ENCODE measurements around the gene FBXL14.

The FBXL14 gene

GRCh38 chr12:1590221-1590979, 4.0 kb downstream of the FBXL14 start:
- no peak for TF ChIP-seq CTCF (IDR thresholded peaks at IDR 0.05; ENCODE audit: low read depth, low read length, missing control alignments)
- H3K4me3 ChIP-seq (replicated peaks; ENCODE audit: low read depth, low read length): peak overlapping the region; percentile 73
- no peak for DNase-seq (ENCODE audit: extremely low read depth, low read depth)

DNA sequence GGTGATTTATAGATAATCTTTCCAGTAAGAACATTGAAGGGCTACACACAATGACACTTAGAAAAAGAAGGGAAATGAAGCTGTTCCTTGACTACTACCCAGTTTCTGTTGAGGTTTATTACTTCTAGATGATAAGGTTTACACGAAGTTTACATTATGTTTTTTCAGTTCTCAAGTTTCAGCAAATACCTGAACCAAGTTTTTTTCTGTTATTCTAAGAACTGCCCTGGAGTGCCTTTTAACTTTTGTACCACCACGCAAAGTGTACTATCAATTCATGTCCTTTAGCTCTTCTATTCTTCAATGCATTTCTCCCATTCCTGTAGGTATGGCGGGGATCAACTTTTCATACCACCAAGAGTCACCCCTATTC, 5.8 kb downstream of the FBXL14 start:
- TF ChIP-seq CTCF (IDR thresholded peaks at IDR 0.05; ENCODE audit: low read depth, low read length, missing control alignments): no peak
- no peak overlapping the region for H3K4me3 ChIP-seq (replicated peaks; ENCODE audit: low read depth, low read length)
- no peak for DNase-seq (ENCODE audit: extremely low read depth, low read depth)

GRCh38 chr12:1587927-1588574, 6.3 kb downstream of the FBXL14 start:
- no peak for DNase-seq (ENCODE audit: extremely low read depth, low read depth)
- H3K4me3 ChIP-seq (replicated peaks; ENCODE audit: low read depth, low read length): no peak overlapping the region
- TF ChIP-seq CTCF (IDR thresholded peaks at IDR 0.05; ENCODE audit: low read depth, low read length, missing control alignments): no peak

DNA sequence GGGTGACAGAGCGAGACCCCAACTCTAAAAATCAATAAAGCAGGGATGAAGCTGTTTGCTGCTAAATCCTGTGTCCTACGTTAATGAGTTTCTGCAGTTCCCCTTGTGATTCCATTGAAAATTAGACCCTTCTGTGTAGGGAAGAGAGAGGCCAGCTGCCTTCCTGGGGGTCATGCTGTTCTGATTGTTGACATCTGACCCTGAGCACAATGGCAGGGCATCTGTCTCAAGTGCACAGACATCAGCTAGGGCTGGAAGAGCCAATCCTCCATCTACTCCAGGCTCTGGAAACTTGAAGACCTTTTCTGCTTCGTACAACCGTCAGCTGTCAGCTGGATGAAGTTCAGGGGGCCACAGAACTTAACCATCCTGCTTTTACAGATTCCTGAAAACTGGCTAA, 10.1 kb downstream of the FBXL14 start:
- H3K4me3 ChIP-seq (replicated peaks; ENCODE audit: low read depth, low read length): no peak overlapping the region
- no peak for DNase-seq (ENCODE audit: extremely low read depth, low read depth)
- no peak for TF ChIP-seq CTCF (IDR thresholded peaks at IDR 0.05; ENCODE audit: low read depth, low read length, missing control alignments)

GRCh38 chr12:1583421-1584078, 10.8 kb downstream of the FBXL14 start:
- peak; percentile 74 for DNase-seq (ENCODE audit: extremely low read depth, low read depth)
- TF ChIP-seq CTCF (IDR thresholded peaks at IDR 0.05; ENCODE audit: low read depth, low read length, missing control alignments): peak; percentile 85
- H3K4me3 ChIP-seq (replicated peaks; ENCODE audit: low read depth, low read length): no peak overlapping the region

DNA sequence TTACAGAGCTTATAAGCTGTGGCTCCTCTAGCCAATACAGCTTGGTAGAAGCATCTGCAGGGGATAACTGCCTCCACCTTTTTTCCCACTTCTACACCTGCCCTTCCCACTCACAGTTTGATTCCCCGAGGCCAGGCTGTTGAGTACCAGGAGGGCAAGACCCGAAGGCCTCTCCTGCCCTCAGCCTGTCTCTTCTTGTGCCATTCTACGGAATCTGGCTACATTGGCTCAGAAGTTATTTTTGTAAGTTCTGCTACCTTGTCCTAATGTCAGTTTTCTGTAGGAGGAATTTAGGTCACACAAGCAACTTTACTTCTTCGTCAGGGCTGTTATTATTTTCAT, 11.7 kb downstream of the FBXL14 start:
- no peak for TF ChIP-seq CTCF (IDR thresholded peaks at IDR 0.05; ENCODE audit: low read depth, low read length, missing control alignments)
- no peak overlapping the region for H3K4me3 ChIP-seq (replicated peaks; ENCODE audit: low read depth, low read length)
- no peak for DNase-seq (ENCODE audit: extremely low read depth, low read depth)

Measured in HFF-Myc (cell line).